Stimulated activated naive CD8-positive, alpha-beta T cell treated with anti-CD3 and anti-CD28 coated beads, Interleukin-15, amount 100 ng/mL, for 72 hours (primary cell): ENCODE results near the gene TBC1D22A.

Experiments
- ATAC-seq: fragments of 150-1000 bp; cut with Tn5 transposase; 2 replicates; pipeline ENCODE4 v1.10.0; 2021; ENCODE audit warnings: mild to moderate bottlenecking, moderate library complexity
- DNase-seq, 2 donors: peaks; one replicate each; pipeline ENCODE4 v3.0.0; 2021 to 2022
- H3K27ac Mint-ChIP-seq, 2 donors: one replicate each; pipeline ENCODE4 v1.8.0; 2022; ENCODE audit warnings: mild to moderate bottlenecking in 2 of 2, mixed read lengths in 2 of 2, moderate library complexity in 2 of 2
- H3K27me3 Mint-ChIP-seq: one replicate; pipeline ENCODE4 v1.8.0; 2022; ENCODE audit warnings: mixed read lengths
- H3K4me1 Mint-ChIP-seq: one replicate; pipeline ENCODE4 v1.8.0; 2022; ENCODE audit warnings: mild to moderate bottlenecking, mixed read lengths
- H3K4me3 Mint-ChIP-seq, 2 donors: one replicate each; pipeline ENCODE4 v1.8.0; 2022; ENCODE audit warnings: mild to moderate bottlenecking in 2 of 2, mixed read lengths in 2 of 2, moderate library complexity in 1 of 2
- H3K9me3 Mint-ChIP-seq, 2 donors: one replicate each; pipeline ENCODE4 v1.8.0; 2022; ENCODE audit warnings: mixed read lengths in 2 of 2

The TBC1D22A gene

GRCh38 chr22:46935506-46936377, 173.3 kb downstream of the TBC1D22A start:
- H3K27ac Mint-ChIP-seq = peak overlapping the region in 1 of 2 donors; percentile 50
- ATAC-seq (no peak), DNase-seq (no peak)
- peaks cover 36% of the 10 kb centered on the region for H3K4me1 Mint-ChIP-seq
- H3K27me3 Mint-ChIP-seq = no peaks in the 10 kb centered on the region
- H3K4me3 Mint-ChIP-seq = no peak overlapping the region
- H3K9me3 Mint-ChIP-seq = no peaks in the 10 kb centered on the region

GRCh38 chr22:46936378-46936903, 174.0 kb downstream of the TBC1D22A start:
- no peak for ATAC-seq
- DNase-seq = no peak
- Mint-ChIP-seq H3K27ac (no peak overlapping the region), H3K4me1 (peaks cover 36% of the 10 kb centered on the region), H3K4me3 (no peak overlapping the region), H3K27me3 (no peaks in the 10 kb centered on the region), H3K9me3 (no peaks in the 10 kb centered on the region)

GRCh38 chr22:46937185-46937584, 174.7 kb downstream of the TBC1D22A start:
- peaks cover 36% of the 10 kb centered on the region for H3K4me1 Mint-ChIP-seq
- H3K9me3 Mint-ChIP-seq = no peaks in the 10 kb centered on the region
- DNase-seq = no peak
- no peak overlapping the region for H3K4me3 Mint-ChIP-seq
- no peaks in the 10 kb centered on the region for H3K27me3 Mint-ChIP-seq
- no peak for ATAC-seq
- no peak overlapping the region for H3K27ac Mint-ChIP-seq

GRCh38 chr22:46937939-46938338, 175.5 kb downstream of the TBC1D22A start:
- no peak overlapping the region for H3K4me3 Mint-ChIP-seq
- no peak overlapping the region for H3K27ac Mint-ChIP-seq
- peaks cover 40% of the 10 kb centered on the region for H3K4me1 Mint-ChIP-seq
- no peak for DNase-seq
- ATAC-seq = no peak
- no peaks in the 10 kb centered on the region for H3K27me3 Mint-ChIP-seq
- H3K9me3 Mint-ChIP-seq = no peaks in the 10 kb centered on the region

GRCh38 chr22:46941968-46942798, 179.7 kb downstream of the TBC1D22A start:
- Mint-ChIP-seq H3K9me3 (no peaks in the 10 kb centered on the region), H3K4me1 (peaks cover 20% of the 10 kb centered on the region), H3K27ac (no peak overlapping the region), H3K27me3 (no peaks in the 10 kb centered on the region), H3K4me3 (no peak overlapping the region)
- no peak for DNase-seq
- ATAC-seq = no peak

GRCh38 chr22:46942799-46943785, 180.6 kb downstream of the TBC1D22A start:
- Mint-ChIP-seq H3K4me1 (peaks cover 29% of the 10 kb centered on the region), H3K4me3 (no peak overlapping the region), H3K27me3 (no peaks in the 10 kb centered on the region), H3K9me3 (no peaks in the 10 kb centered on the region), H3K27ac (no peak overlapping the region)
- ATAC-seq = no peak
- DNase-seq = no peak

- DNase-seq (no peak), ATAC-seq (no peak)
- Mint-ChIP-seq H3K27ac (no peak overlapping the region), H3K4me3 (no peak overlapping the region), H3K4me1 (peaks cover 37% of the 10 kb centered on the region), H3K9me3 (no peaks in the 10 kb centered on the region), H3K27me3 (no peaks in the 10 kb centered on the region)
These were observed 183.0 kb downstream of the TBC1D22A start for GRCh38 chr22:46945481-46945880.

GRCh38 chr22:46946383-46946962, 184.0 kb downstream of the TBC1D22A start:
- no peak for ATAC-seq

GRCh38 chr22:46947516-46948257, 185.2 kb downstream of the TBC1D22A start:
- Mint-ChIP-seq H3K9me3 (no peaks in the 10 kb centered on the region), H3K27ac (peak overlapping the region in 1 of 2 donors; percentile 44), H3K27me3 (no peaks in the 10 kb centered on the region), H3K4me3 (no peak overlapping the region), H3K4me1 (peaks cover 34% of the 10 kb centered on the region)
- ATAC-seq (no peak), DNase-seq (no peak)

More at GRCh38 chr22:46946383-46946962, 184.0 kb downstream of the TBC1D22A start:
- Mint-ChIP-seq H3K9me3 (no peaks in the 10 kb centered on the region), H3K27me3 (no peaks in the 10 kb centered on the region), H3K4me3 (no peak overlapping the region), H3K27ac (peak overlapping the region in 1 of 2 donors; percentile 83), H3K4me1 (peaks cover 37% of the 10 kb centered on the region)
- no peak for DNase-seq

GRCh38 chr22:46948411-46949144, 186.1 kb downstream of the TBC1D22A start:
- no peaks in the 10 kb centered on the region for H3K27me3 Mint-ChIP-seq
- ATAC-seq (no peak), DNase-seq (no peak)
- H3K27ac Mint-ChIP-seq = peak overlapping the region in 1 of 2 donors; percentile 31
- H3K9me3 Mint-ChIP-seq = no peaks in the 10 kb centered on the region
- H3K4me3 Mint-ChIP-seq = no peak overlapping the region
- H3K4me1 Mint-ChIP-seq = peaks cover 30% of the 10 kb centered on the region

GRCh38 chr22:46951350-46951749, 188.9 kb downstream of the TBC1D22A start:
- DNase-seq = no peak
- no peak overlapping the region for H3K4me3 Mint-ChIP-seq
- no peak for ATAC-seq
- H3K4me1 Mint-ChIP-seq = peaks cover 27% of the 10 kb centered on the region
- no peak overlapping the region for H3K27ac Mint-ChIP-seq
- H3K9me3 Mint-ChIP-seq = no peaks in the 10 kb centered on the region
- no peaks in the 10 kb centered on the region for H3K27me3 Mint-ChIP-seq

GRCh38 chr22:46951973-46952372, 189.5 kb downstream of the TBC1D22A start:
- no peak for DNase-seq
- H3K4me1 Mint-ChIP-seq = peaks cover 25% of the 10 kb centered on the region
- no peak for ATAC-seq
- no peak overlapping the region for H3K4me3 Mint-ChIP-seq
- H3K9me3 Mint-ChIP-seq = no peaks in the 10 kb centered on the region
- H3K27me3 Mint-ChIP-seq = no peaks in the 10 kb centered on the region
- H3K27ac Mint-ChIP-seq = no peak overlapping the region

GRCh38 chr22:46953968-46954765, 191.7 kb downstream of the TBC1D22A start:
- H3K27me3 Mint-ChIP-seq = no peaks in the 10 kb centered on the region
- H3K9me3 Mint-ChIP-seq = no peaks in the 10 kb centered on the region
- peaks cover 12% of the 10 kb centered on the region for H3K4me1 Mint-ChIP-seq
- ATAC-seq (no peak), DNase-seq (no peak)
- no peak overlapping the region for H3K27ac Mint-ChIP-seq
- no peak overlapping the region for H3K4me3 Mint-ChIP-seq
